Muscle layer of colon (tissue), 2 donors: ENCODE measurements around the gene CRHBP.
"Not testable (repeated sequence)": the region's sequence is repeated elsewhere in the genome, so short reads cannot be mapped to it uniquely, and the experiment has no call there.

Source experiments
- H3K27ac ChIP-seq: one replicate; pipeline ENCODE4 v1.7.0; 2013; ENCODE audit warnings: low read depth, mild to moderate bottlenecking, low read length, moderate library complexity
- H3K27me3 ChIP-seq, 2 donors: one replicate each; pipeline ENCODE4 v1.7.0; 2013; ENCODE audit warnings: low read length in 2 of 2, mild to moderate bottlenecking in 2 of 2; ENCODE audit not compliant: insufficient read depth in 2 of 2, control insufficient read depth in 1 of 2
- H3K36me3 ChIP-seq: one replicate; pipeline ENCODE4 v1.7.0; 2013; ENCODE audit warnings: mild to moderate bottlenecking, low read length; ENCODE audit not compliant: insufficient read depth
- H3K4me1 ChIP-seq: one replicate; pipeline ENCODE4 v1.7.0; 2013; ENCODE audit warnings: mild to moderate bottlenecking, low read length; ENCODE audit not compliant: insufficient read depth
- H3K4me3 ChIP-seq, 2 donors: one replicate each; pipeline ENCODE4 v1.7.0; 2013; ENCODE audit warnings: low read length in 2 of 2, low read depth in 1 of 2, mild to moderate bottlenecking in 1 of 2, moderate library complexity in 1 of 2
- H3K9ac ChIP-seq: one replicate; pipeline ENCODE4 v1.7.0; 2013; ENCODE audit warnings: low read length
- H3K9me3 ChIP-seq: one replicate; pipeline ENCODE4 v1.7.0; 2013; ENCODE audit warnings: mild to moderate bottlenecking, low read length
- donor health status: abdominal sarcoma.
- donor health status: Adenocarcinoma of cecum.

CRHBP gene

GRCh38 chr5:76993436-76993835 lies 40.6 kb downstream of the CRHBP start:
- H3K4me1 ChIP-seq, H3K9me3 ChIP-seq, H3K27me3 ChIP-seq, H3K9ac ChIP-seq, H3K4me3 ChIP-seq, H3K36me3 ChIP-seq, H3K27ac ChIP-seq: not testable (repeated sequence)

GRCh38 chr5:76994337-76994736 lies 41.5 kb downstream of the CRHBP start:
- H3K4me3 ChIP-seq, result no peak overlapping the region
- no peaks in the 10 kb centered on the region for H3K27me3 ChIP-seq
- no peaks in the 10 kb centered on the region for H3K4me1 ChIP-seq

GRCh38 chr5:76998251-76998650 lies 45.4 kb downstream of the CRHBP start:
- H3K27me3 ChIP-seq, H3K9ac ChIP-seq, H3K9me3 ChIP-seq, H3K27ac ChIP-seq, H3K4me3 ChIP-seq, H3K36me3 ChIP-seq, H3K4me1 ChIP-seq: not testable (repeated sequence)

More at GRCh38 chr5:76994337-76994736, 41.5 kb downstream of the CRHBP start:
- Histone ChIP-seq H3K36me3 (no peaks in the 10 kb centered on the region), H3K9me3 (no peaks in the 10 kb centered on the region), H3K27ac (no peak overlapping the region), H3K9ac (no peak overlapping the region)

GRCh38 chr5:76999451-76999850 lies 46.6 kb downstream of the CRHBP start:
- Histone ChIP-seq H3K27ac (no peak overlapping the region), H3K4me1 (no peaks in the 10 kb centered on the region), H3K4me3 (no peak overlapping the region), H3K9me3 (no peaks in the 10 kb centered on the region), H3K27me3 (no peaks in the 10 kb centered on the region), H3K36me3 (no peaks in the 10 kb centered on the region), H3K9ac (no peak overlapping the region)

- no peaks in the 10 kb centered on the region for H3K4me1 ChIP-seq
- no peaks in the 10 kb centered on the region for H3K36me3 ChIP-seq
- H3K27ac ChIP-seq, result no peak overlapping the region
- no peaks in the 10 kb centered on the region for H3K9me3 ChIP-seq
- H3K4me3 ChIP-seq, result no peak overlapping the region
- no peak overlapping the region for H3K9ac ChIP-seq
- H3K27me3 ChIP-seq, result no peaks in the 10 kb centered on the region
Measured at GRCh38 chr5:77003246-77003645, 50.4 kb downstream of the CRHBP start.

- Histone ChIP-seq H3K4me1 (no peaks in the 10 kb centered on the region), H3K9me3 (no peaks in the 10 kb centered on the region), H3K9ac (no peak overlapping the region), H3K4me3 (no peak overlapping the region), H3K36me3 (no peaks in the 10 kb centered on the region), H3K27me3 (no peaks in the 10 kb centered on the region), H3K27ac (no peak overlapping the region)
Measured at GRCh38 chr5:77006124-77006523, 53.3 kb downstream of the CRHBP start.

GRCh38 chr5:77008413-77008812 lies 55.6 kb downstream of the CRHBP start:
- Histone ChIP-seq H3K36me3 (no peaks in the 10 kb centered on the region), H3K27me3 (no peaks in the 10 kb centered on the region), H3K4me1 (no peaks in the 10 kb centered on the region), H3K4me3 (no peak overlapping the region), H3K27ac (no peak overlapping the region), H3K9ac (no peak overlapping the region), H3K9me3 (no peaks in the 10 kb centered on the region)

GRCh38 chr5:77010243-77010642 lies 57.4 kb downstream of the CRHBP start:
- Histone ChIP-seq H3K4me3 (no peak overlapping the region), H3K4me1 (no peaks in the 10 kb centered on the region), H3K36me3 (no peaks in the 10 kb centered on the region), H3K9me3 (no peaks in the 10 kb centered on the region), H3K27me3 (no peaks in the 10 kb centered on the region), H3K27ac (no peak overlapping the region), H3K9ac (no peak overlapping the region)

GRCh38 chr5:77011498-77011897 lies 58.7 kb downstream of the CRHBP start:
- Histone ChIP-seq H3K36me3 (no peaks in the 10 kb centered on the region), H3K4me3 (no peak overlapping the region), H3K9ac (no peak overlapping the region), H3K4me1 (no peaks in the 10 kb centered on the region), H3K27me3 (no peaks in the 10 kb centered on the region), H3K27ac (no peak overlapping the region), H3K9me3 (no peaks in the 10 kb centered on the region)

- no peaks in the 10 kb centered on the region for H3K27me3 ChIP-seq
- no peaks in the 10 kb centered on the region for H3K9me3 ChIP-seq
Measured at GRCh38 chr5:77012601-77013000, 59.8 kb downstream of the CRHBP start.

GRCh38 chr5:77015938-77016569 lies 63.2 kb downstream of the CRHBP start:
- H3K27me3 ChIP-seq, result no peaks in the 10 kb centered on the region
- H3K4me1 ChIP-seq, result no peaks in the 10 kb centered on the region
- no peak overlapping the region for H3K27ac ChIP-seq
- no peaks in the 10 kb centered on the region for H3K36me3 ChIP-seq
- H3K4me3 ChIP-seq, result no peak overlapping the region
- no peaks in the 10 kb centered on the region for H3K9me3 ChIP-seq
- no peak overlapping the region for H3K9ac ChIP-seq

More at GRCh38 chr5:77012601-77013000, 59.8 kb downstream of the CRHBP start:
- H3K4me1 ChIP-seq, result no peaks in the 10 kb centered on the region
- H3K4me3 ChIP-seq, result no peak overlapping the region
- H3K36me3 ChIP-seq, result no peaks in the 10 kb centered on the region
- no peak overlapping the region for H3K27ac ChIP-seq
- H3K9ac ChIP-seq, result no peak overlapping the region

- no peaks in the 10 kb centered on the region for H3K9me3 ChIP-seq
- no peaks in the 10 kb centered on the region for H3K4me1 ChIP-seq
- H3K9ac ChIP-seq, result no peak overlapping the region
- H3K36me3 ChIP-seq, result no peaks in the 10 kb centered on the region
- H3K27me3 ChIP-seq, result no peaks in the 10 kb centered on the region
- no peak overlapping the region for H3K4me3 ChIP-seq
- no peak overlapping the region for H3K27ac ChIP-seq
Measured at GRCh38 chr5:77016962-77017361, 64.1 kb downstream of the CRHBP start.
